ENCODE measurements around the gene CLP1. TPM values are rescaled to one million over a fixed set of nuclear protein-coding genes. Genes with fewer than 3 reads are reported as not detected.

The CLP1 gene
- total and polyA plus RNA-seq, 10 of the 15 experiments (the other 5 are each of a cell fraction or from before 2014, with no cell fraction given): 19.9 to 45.7 (median 27.8) TPM

DNA sequence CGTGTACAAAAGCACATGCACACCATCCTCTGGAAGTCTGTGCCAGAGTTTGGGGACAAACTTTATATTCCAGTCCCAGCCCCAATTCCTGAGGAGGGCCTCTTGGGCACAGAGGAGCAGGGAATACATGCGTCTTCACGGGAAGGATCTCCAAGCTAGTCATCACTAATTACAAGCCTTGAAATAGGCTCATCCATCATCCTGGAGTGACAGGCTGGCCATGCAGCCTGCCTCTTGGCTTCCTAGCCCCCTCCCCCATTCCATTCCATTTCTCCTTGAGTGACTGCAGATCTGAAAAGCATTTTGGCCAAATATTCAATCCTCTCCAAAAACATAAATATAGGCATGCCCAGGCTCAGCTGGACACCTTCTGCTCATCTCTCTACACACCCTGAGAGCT is 35.3 kb upstream of the CLP1 start:
- Histone ChIP-seq H3K9ac (ENCODE audit: control insufficient read depth, insufficient read depth, low read length) (no peak overlapping the region), H4K20me1 (ENCODE audit: control insufficient read depth, insufficient read depth) (no peaks in the 10 kb centered on the region), H3K27ac (ENCODE audit: control insufficient read depth, insufficient read depth) (no peak overlapping the region), H3K4me2 (ENCODE audit: control insufficient read depth, insufficient read depth) (no peak overlapping the region), H3K79me2 (ENCODE audit: control insufficient read depth, insufficient read depth, low read length) (no peaks in the 10 kb centered on the region), H3K36me3 (ENCODE audit: control insufficient read depth in 2 of 2, insufficient read depth in 2 of 2, low read length in 1 of 2) (no peaks in the 10 kb centered on the region), H3K4me1 (ENCODE audit: control insufficient read depth, insufficient read depth, low read length) (no peaks in the 10 kb centered on the region), H3K9me3 (replicated peaks; ENCODE audit: control insufficient read depth, insufficient read depth, low read length) (no peaks in the 10 kb centered on the region; the same call in 1 of the 3 replicates), H2AFZ (ENCODE audit: control insufficient read depth, low read depth, low read length) (no peak overlapping the region), H3K4me3 (no peak overlapping the region), H3K27me3 (replicated peaks in 1 of 2; ENCODE audit: control insufficient read depth in 2 of 2, insufficient read depth in 2 of 2, low read length in 1 of 2) (no peaks in the 10 kb centered on the region)
- ChIA-PET CTCF (interaction anchor here (0.8 to 2.7 kb wide), 3 partner anchors 19 to 74 kb away, joined by 3 to 5 read pairs (median 3); partner anchors contain the start of gene UBE2L6), POLR2A (no interaction called here), RAD21 (ENCODE audit: unreplicated experiment) (no interaction called here), SMC1A (ENCODE audit: uncharacterized antibody, unreplicated experiment) (no interaction called here)
- no peak for ATAC-seq
- intact Hi-C loops (cut with micrococcal nuclease; ENCODE audit: unreplicated experiment): no loop called here
- in situ Hi-C loops (cut with MboI): no loop called here
- BruUV-seq (replicated peaks): no TSS peak
- DNase-seq (ENCODE audit: low read depth, low spot score): no peak
- FAIRE-seq: no peak
- 84% methylated on average over 3 of the region's 3 CpGs for WGBS (ENCODE audit: insufficient coverage, insufficient replicate concordance, low lambda C conversion rate, missing lambda C conversion rate)
- no peak for TF ChIP-seq BRCA1 (IDR thresholded peaks at IDR 0.05; ENCODE audit: low read depth, low read length)
- no peak for TF ChIP-seq FOS (IDR thresholded peaks at IDR 0.05; ENCODE audit: borderline replicate concordance, extremely low read depth, insufficient read length)
- TF ChIP-seq CBFB (IDR thresholded peaks at IDR 0.05; ENCODE audit: low read depth): no peak
- no peak for TF ChIP-seq NR2C1 (IDR thresholded peaks at IDR 0.05)
- no peak for TF ChIP-seq SIX5 (IDR thresholded peaks at IDR 0.05; ENCODE audit: low read depth, low read length, severe bottlenecking)
- no peak for TF ChIP-seq ZNF217 (IDR thresholded peaks at IDR 0.05)
- no peak for TF ChIP-seq PKNOX1 (IDR thresholded peaks at IDR 0.05)
- no peak for TF ChIP-seq RBBP5 (conservative IDR thresholded peaks at IDR 0.05)
- no peak for TF ChIP-seq KLF5 (IDR thresholded peaks at IDR 0.05; ENCODE audit: partially characterized antibody)
- TF ChIP-seq, protein P1, sequence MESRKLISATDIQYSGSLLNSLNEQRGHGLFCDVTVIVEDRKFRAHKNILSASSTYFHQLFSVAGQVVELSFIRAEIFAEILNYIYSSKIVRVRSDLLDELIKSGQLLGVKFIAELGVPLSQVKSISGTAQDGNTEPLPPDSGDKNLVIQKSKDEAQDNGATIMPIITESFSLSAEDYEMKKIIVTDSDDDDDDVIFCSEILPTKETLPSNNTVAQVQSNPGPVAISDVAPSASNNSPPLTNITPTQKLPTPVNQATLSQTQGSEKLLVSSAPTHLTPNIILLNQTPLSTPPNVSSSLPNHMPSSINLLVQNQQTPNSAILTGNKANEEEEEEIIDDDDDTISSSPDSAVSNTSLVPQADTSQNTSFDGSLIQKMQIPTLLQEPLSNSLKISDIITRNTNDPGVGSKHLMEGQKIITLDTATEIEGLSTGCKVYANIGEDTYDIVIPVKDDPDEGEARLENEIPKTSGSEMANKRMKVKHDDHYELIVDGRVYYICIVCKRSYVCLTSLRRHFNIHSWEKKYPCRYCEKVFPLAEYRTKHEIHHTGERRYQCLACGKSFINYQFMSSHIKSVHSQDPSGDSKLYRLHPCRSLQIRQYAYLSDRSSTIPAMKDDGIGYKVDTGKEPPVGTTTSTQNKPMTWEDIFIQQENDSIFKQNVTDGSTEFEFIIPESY (IDR thresholded peaks at IDR 0.05): no peak
- TF ChIP-seq BHLHE40 (IDR thresholded peaks at IDR 0.05; ENCODE audit: borderline replicate concordance in 1 of 2, low read depth in 2 of 2, low read length in 1 of 2): no peak
- TF ChIP-seq, protein P2, sequence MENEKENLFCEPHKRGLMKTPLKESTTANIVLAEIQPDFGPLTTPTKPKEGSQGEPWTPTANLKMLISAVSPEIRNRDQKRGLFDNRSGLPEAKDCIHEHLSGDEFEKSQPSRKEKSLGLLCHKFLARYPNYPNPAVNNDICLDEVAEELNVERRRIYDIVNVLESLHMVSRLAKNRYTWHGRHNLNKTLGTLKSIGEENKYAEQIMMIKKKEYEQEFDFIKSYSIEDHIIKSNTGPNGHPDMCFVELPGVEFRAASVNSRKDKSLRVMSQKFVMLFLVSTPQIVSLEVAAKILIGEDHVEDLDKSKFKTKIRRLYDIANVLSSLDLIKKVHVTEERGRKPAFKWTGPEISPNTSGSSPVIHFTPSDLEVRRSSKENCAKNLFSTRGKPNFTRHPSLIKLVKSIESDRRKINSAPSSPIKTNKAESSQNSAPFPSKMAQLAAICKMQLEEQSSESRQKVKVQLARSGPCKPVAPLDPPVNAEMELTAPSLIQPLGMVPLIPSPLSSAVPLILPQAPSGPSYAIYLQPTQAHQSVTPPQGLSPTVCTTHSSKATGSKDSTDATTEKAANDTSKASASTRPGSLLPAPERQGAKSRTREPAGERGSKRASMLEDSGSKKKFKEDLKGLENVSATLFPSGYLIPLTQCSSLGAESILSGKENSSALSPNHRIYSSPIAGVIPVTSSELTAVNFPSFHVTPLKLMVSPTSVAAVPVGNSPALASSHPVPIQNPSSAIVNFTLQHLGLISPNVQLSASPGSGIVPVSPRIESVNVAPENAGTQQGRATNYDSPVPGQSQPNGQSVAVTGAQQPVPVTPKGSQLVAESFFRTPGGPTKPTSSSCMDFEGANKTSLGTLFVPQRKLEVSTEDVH (IDR thresholded peaks at IDR 0.05; ENCODE audit: low read depth, partially characterized antibody): no peak
- TF ChIP-seq, protein P3, sequence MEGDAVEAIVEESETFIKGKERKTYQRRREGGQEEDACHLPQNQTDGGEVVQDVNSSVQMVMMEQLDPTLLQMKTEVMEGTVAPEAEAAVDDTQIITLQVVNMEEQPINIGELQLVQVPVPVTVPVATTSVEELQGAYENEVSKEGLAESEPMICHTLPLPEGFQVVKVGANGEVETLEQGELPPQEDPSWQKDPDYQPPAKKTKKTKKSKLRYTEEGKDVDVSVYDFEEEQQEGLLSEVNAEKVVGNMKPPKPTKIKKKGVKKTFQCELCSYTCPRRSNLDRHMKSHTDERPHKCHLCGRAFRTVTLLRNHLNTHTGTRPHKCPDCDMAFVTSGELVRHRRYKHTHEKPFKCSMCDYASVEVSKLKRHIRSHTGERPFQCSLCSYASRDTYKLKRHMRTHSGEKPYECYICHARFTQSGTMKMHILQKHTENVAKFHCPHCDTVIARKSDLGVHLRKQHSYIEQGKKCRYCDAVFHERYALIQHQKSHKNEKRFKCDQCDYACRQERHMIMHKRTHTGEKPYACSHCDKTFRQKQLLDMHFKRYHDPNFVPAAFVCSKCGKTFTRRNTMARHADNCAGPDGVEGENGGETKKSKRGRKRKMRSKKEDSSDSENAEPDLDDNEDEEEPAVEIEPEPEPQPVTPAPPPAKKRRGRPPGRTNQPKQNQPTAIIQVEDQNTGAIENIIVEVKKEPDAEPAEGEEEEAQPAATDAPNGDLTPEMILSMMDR (IDR thresholded peaks at IDR 0.05 in 2 of 3, conservative IDR thresholded peaks at IDR 0.05 in 1 of 3; ENCODE audit: control insufficient read depth in 2 of 3, extremely low read depth in 1 of 3, insufficient read depth in 1 of 3, low read depth in 3 of 3, low read length in 3 of 3): no peak
